Testis (tissue), 3 donors: ENCODE measurements around the gene JAGN1. TPM values are rescaled to one million over a fixed set of nuclear protein-coding genes. Genes with fewer than 3 reads are reported as not detected.
"Not testable (repeated sequence)": the region's sequence is repeated elsewhere in the genome, so short reads cannot be mapped to it uniquely, and the experiment has no call there.

Experiments used
- DNase-seq: peaks from one replicate; pipeline ENCODE4 v3.0.0-alpha.2; 2019
- H3K27ac ChIP-seq, 2 donors: fragments of 200-600 bp; sonication (generic); one replicate each; pipeline ENCODE4 v1.5.1; 2019
- H3K27me3 ChIP-seq: fragments of 200-600 bp; sonication (generic); one replicate; pipeline ENCODE4 v1.5.1; 2019
- H3K36me3 ChIP-seq: fragments of 200-600 bp; sonication (generic); one replicate; pipeline ENCODE4 v1.5.1; 2017; ENCODE audit warnings: low read depth; ENCODE audit errors: missing control alignments
- H3K4me1 ChIP-seq: fragments of 200-600 bp; sonication (generic); one replicate; pipeline ENCODE4 v1.5.1; 2019
- H3K4me3 ChIP-seq, 2 donors: fragments of 200-600 bp; sonication (generic); one replicate each; pipeline ENCODE4 v1.5.1; 2017 to 2019
- H3K9me3 ChIP-seq: fragments of 200-600 bp; sonication (generic); one replicate; pipeline ENCODE4 v1.5.1; 2017
- CTCF ChIP-seq, 3 experiments: fragments of 450-650 bp in 2 of 3; fragments of 200-600 bp in 1 of 3; sonication (generic) in 1 of 3; IDR thresholded peaks; one replicate each; pipeline ENCODE4 v1.5.1; 2016 to 2019; ENCODE audit warnings: antibody characterized with exemption in 3 of 3, mild to moderate bottlenecking in 2 of 3, moderate library complexity in 1 of 3
- POLR2A ChIP-seq: fragments of 450-650 bp; IDR thresholded peaks from one replicate; pipeline ENCODE4 v1.6.1; 2017; ENCODE audit warnings: antibody characterized with exemption, mild to moderate bottlenecking, moderate library complexity
- WGBS, 2 donors: methylation state at CpG; one replicate each; pipeline ENCODE4 v1.1.5; 2018; 5-methylcytosine and 5-hydroxymethylcytosine counted together
- intact Hi-C: fragments of 100-400 bp; cut with DNase I; formaldehyde crosslinking; loops from one replicate; pipeline ENCODE4 v1.15.1; 2023; ENCODE audit warnings: low total_unique reads
- polyA plus RNA-seq: library from polyadenylated mRNA; stranded (reverse); fragments of 350-450 nt; fragmentation: Illumina TruSeq; extraction: RNeasy Lipid Tissue Mini Kit (QIAGEN cat#74804); gene quantifications from one replicate; pipeline ENCODE4 v1.2.3, GENCODE V29; 2014; ENCODE audit warnings: low read depth, low replicate concordance; ENCODE audit not compliant: insufficient read depth
- total RNA-seq, 2 donors: library from RNA; depleted of rRNA; stranded (reverse); fragments of >200 nt; gene quantifications; one replicate each; pipeline ENCODE4 v1.2.3, GENCODE V29; 2016

Gene JAGN1
- total and polyA plus RNA-seq, 3 donors from 2014 or later = 33.3 to 39.8 (median 36.0) TPM

GRCh38 chr3:9863058-9863772 is 27.2 kb upstream of the JAGN1 start:
- WGBS, 2 donors = 56 to 64% methylated on average over 8 to 19 of the region's 22 CpGs

GRCh38 chr3:9864200-9864927 is 26.0 kb upstream of the JAGN1 start:
- Histone ChIP-seq H3K27ac (peak overlapping the region in 1 of 2 donors; percentile 56), H3K9me3 (no peaks in the 10 kb centered on the region), H3K27me3 (no peaks in the 10 kb centered on the region), H3K36me3 (no peaks in the 10 kb centered on the region), H3K4me1 (peaks cover 22% of the 10 kb centered on the region), H3K4me3 (no peak overlapping the region)
- WGBS, 2 donors = 54 to 61% methylated on average over 13 to 16 of the region's 16 CpGs
- intact Hi-C loops = no loop called here
- peak; percentile 79 for DNase-seq
- TF ChIP-seq CTCF (IDR thresholded peaks at IDR 0.05) (no peak), POLR2A (no peak)

More at GRCh38 chr3:9863058-9863772, 27.2 kb upstream of the JAGN1 start:
- no peak for DNase-seq
- no peaks in the 10 kb centered on the region for H3K36me3 ChIP-seq
- no peaks in the 10 kb centered on the region for H3K9me3 ChIP-seq
- no peaks in the 10 kb centered on the region for H3K27me3 ChIP-seq
- TF ChIP-seq POLR2A = no peak
- no peak for TF ChIP-seq CTCF (IDR thresholded peaks at IDR 0.05)
- intact Hi-C loops = no loop called here
- no peak overlapping the region for H3K27ac ChIP-seq
- H3K4me3 ChIP-seq = peak overlapping the region; percentile 19 to 39
- peaks cover 22% of the 10 kb centered on the region for H3K4me1 ChIP-seq

DNA sequence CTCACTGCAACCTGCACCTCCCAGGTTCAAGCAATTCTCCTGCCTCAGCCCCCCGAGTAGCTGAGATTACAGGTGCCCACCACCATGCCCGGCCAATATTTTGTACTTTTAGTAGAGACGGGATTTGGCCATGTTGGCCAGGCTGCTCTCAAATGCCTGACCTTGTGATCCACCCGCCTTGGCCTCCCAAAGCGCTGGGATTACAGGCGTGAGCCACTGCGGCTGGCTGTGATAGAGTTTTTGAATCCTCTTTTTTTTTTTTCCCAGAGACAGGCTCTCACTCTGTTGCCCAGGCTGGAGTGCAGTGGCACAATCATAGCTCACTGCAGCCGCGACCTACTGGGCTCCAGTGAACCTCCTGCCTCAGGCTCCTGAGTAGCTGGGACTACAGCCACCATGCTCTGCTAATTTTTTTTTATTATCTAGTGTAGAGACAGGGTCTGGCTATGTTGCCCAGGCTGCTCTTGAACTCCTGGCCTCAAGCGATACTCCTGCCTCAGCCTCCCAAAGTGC is 25.2 kb upstream of the JAGN1 start:
- H3K9me3 ChIP-seq, H3K27me3 ChIP-seq, H3K36me3 ChIP-seq, intact Hi-C loops, H3K4me3 ChIP-seq, DNase-seq: not testable (repeated sequence)
- Histone ChIP-seq H3K4me1 (peaks cover 22% of the 10 kb centered on the region), H3K27ac (peak overlapping the region in 1 of 2 donors; percentile 56)
- 80 to 81% methylated on average over 10 of the region's 10 CpGs for WGBS, 2 donors

DNA sequence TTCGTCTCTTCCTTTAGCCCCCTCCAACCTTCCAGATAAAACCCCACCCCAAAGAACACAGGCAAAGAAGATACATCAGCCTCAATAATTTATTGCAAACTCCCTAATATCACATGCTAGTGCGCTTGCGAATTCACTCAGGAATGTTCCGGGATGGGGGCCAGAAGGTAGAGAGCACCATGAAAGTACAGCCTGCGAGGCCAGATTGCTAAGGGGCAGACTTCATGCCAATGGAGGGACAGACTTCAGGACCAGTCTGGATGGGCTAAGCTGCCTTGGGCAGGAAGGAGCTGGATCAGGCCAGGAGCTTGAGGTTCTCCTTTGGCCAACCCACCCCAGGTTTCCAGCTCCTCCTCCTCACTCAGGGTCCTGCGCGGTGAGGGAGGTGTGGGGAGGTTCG is 23.8 kb upstream of the JAGN1 start:
- Histone ChIP-seq H3K36me3 (no peaks in the 10 kb centered on the region), H3K27me3 (no peaks in the 10 kb centered on the region), H3K27ac (peak overlapping the region in 1 of 2 donors; percentile 31), H3K4me3 (no peak overlapping the region), H3K9me3 (no peaks in the 10 kb centered on the region), H3K4me1 (peaks cover 22% of the 10 kb centered on the region)
- 65 to 79% methylated on average over 8 of the region's 8 CpGs for WGBS, 2 donors
- TF ChIP-seq CTCF (IDR thresholded peaks at IDR 0.05) (no peak), POLR2A (no peak)
- peak; percentile 58 for DNase-seq
- intact Hi-C loops = no loop called here

- Histone ChIP-seq H3K4me1 (peaks cover 22% of the 10 kb centered on the region), H3K27ac (no peak overlapping the region)
- intact Hi-C loops = no loop called here
These were observed 23.3 kb upstream of the JAGN1 start for GRCh38 chr3:9867106-9867505.

More at GRCh38 chr3:9867106-9867505, 23.3 kb upstream of the JAGN1 start:
- WGBS, 2 donors = 92 to 98% methylated on average over 11 to 12 of the region's 12 CpGs
- Histone ChIP-seq H3K27me3 (no peaks in the 10 kb centered on the region), H3K4me3 (no peak overlapping the region), H3K36me3 (no peaks in the 10 kb centered on the region), H3K9me3 (no peaks in the 10 kb centered on the region)
- TF ChIP-seq POLR2A (no peak), CTCF (IDR thresholded peaks at IDR 0.05) (no peak)
- DNase-seq = no peak
